CD14-positive monocyte (primary cell): ENCODE measurements around the gene SHE. TPM values are rescaled to one million over a fixed set of nuclear protein-coding genes. Genes with fewer than 3 reads are reported as not detected.
"Not testable (repeated sequence)": the region's sequence is repeated elsewhere in the genome, so short reads cannot be mapped to it uniquely, and the experiment has no call there.

Source experiments
- DNase-seq, 3 donors: peaks; one replicate each; pipeline ENCODE4 v3.0.0-alpha.2; 2011 to 2022
- H2AFZ ChIP-seq: 2 replicates; pipeline ENCODE4 v1.6.0; 2012; ENCODE audit warnings: mild to moderate bottlenecking, low read depth, low read length, inconsistent platforms; ENCODE audit not compliant: insufficient read depth, poor library complexity, severe bottlenecking
- H3K27ac ChIP-seq, 2 donors: 1 replicate in 1 of 2; 2 replicates in 1 of 2; pipeline ENCODE4 v1.5.1; 2012 to 2013; ENCODE audit warnings: low read length in 2 of 2, control low read depth in 1 of 2, inconsistent platforms in 1 of 2, low read depth in 1 of 2, mild to moderate bottlenecking in 1 of 2
- H3K27me3 ChIP-seq, 2 donors: one replicate each; pipeline versions ENCODE4 v1.6.0 to v1.6.1; 2011 to 2013; ENCODE audit warnings: low read length in 2 of 2; ENCODE audit not compliant: control insufficient read depth in 2 of 2, insufficient read depth in 2 of 2
- H3K36me3 ChIP-seq, 2 donors: replicated peaks in 1 of 2; 1 replicate in 1 of 2; 2 replicates in 1 of 2; pipeline versions ENCODE4 v1.5.1 to v1.6.1; 2012 to 2013; ENCODE audit warnings: low read length in 2 of 2, control low read depth in 1 of 2, inconsistent platforms in 1 of 2, mild to moderate bottlenecking in 1 of 2; ENCODE audit not compliant: insufficient read depth in 2 of 2, control insufficient read depth in 1 of 2
- H3K4me1 ChIP-seq, 2 donors: 1 replicate in 1 of 2; 2 replicates in 1 of 2; pipeline versions ENCODE4 v1.5.1 to v1.6.1; 2012 to 2013; ENCODE audit warnings: low read length in 2 of 2, control low read depth in 1 of 2, inconsistent platforms in 1 of 2, mild to moderate bottlenecking in 1 of 2, moderate library complexity in 1 of 2; ENCODE audit not compliant: insufficient read depth in 2 of 2, control insufficient read depth in 1 of 2
- H3K4me2 ChIP-seq: replicated peaks from 2 replicates; pipeline ENCODE3; 2012; ENCODE audit warnings: low read length, moderate library complexity, mild to moderate bottlenecking; ENCODE audit not compliant: poor library complexity, severe bottlenecking; ENCODE audit errors: extremely low read depth
- H3K4me3 ChIP-seq, 3 experiments: fragments of 200-600 bp in 1 of 3; sonication (generic) in 1 of 3; replicated peaks in 1 of 3; 1 replicate in 2 of 3; 2 replicates in 1 of 3; pipeline ENCODE4 v1.5.1; 2011 to 2013; ENCODE audit warnings: low read length in 3 of 3, mild to moderate bottlenecking in 3 of 3, control low read depth in 2 of 3, low read depth in 2 of 3, inconsistent platforms in 1 of 3, moderate library complexity in 1 of 3
- H3K79me2 ChIP-seq: 2 replicates; pipeline ENCODE4 v1.6.0; 2012; ENCODE audit warnings: mild to moderate bottlenecking, control low read depth, inconsistent platforms, low read length, moderate library complexity; ENCODE audit not compliant: insufficient read depth
- H3K9ac ChIP-seq: 2 replicates; pipeline ENCODE4 v1.6.0; 2017; ENCODE audit warnings: low read length, mild to moderate bottlenecking; ENCODE audit not compliant: insufficient read depth, poor library complexity, severe bottlenecking
- H3K9me3 ChIP-seq, 2 donors: replicated peaks in 1 of 2; 1 replicate in 1 of 2; 2 replicates in 1 of 2; pipeline versions ENCODE4 v1.5.1 to v1.6.1; 2012 to 2013; ENCODE audit warnings: low read length in 2 of 2, control low read depth in 1 of 2; ENCODE audit not compliant: control insufficient read depth in 1 of 2, insufficient read depth in 1 of 2
- H4K20me1 ChIP-seq: 2 replicates; pipeline ENCODE4 v1.6.0; 2012; ENCODE audit warnings: mild to moderate bottlenecking, low read length, control low read depth, moderate library complexity; ENCODE audit not compliant: insufficient read depth
- H3K27ac Mint-ChIP-seq, 7 donors: one replicate each; pipeline ENCODE4 v1.8.0; 2020; ENCODE audit warnings: mild to moderate bottlenecking in 7 of 7, mixed read lengths in 7 of 7, moderate library complexity in 6 of 7, inconsistent platforms in 2 of 7
- H3K27me3 Mint-ChIP-seq, 3 donors: one replicate each; pipeline ENCODE4 v1.8.0; 2021 to 2022; ENCODE audit warnings: low read depth in 3 of 3, mild to moderate bottlenecking in 3 of 3, mixed read lengths in 3 of 3, moderate library complexity in 3 of 3, inconsistent platforms in 1 of 3
- H3K36me3 Mint-ChIP-seq, 2 donors: one replicate each; pipeline ENCODE4 v1.8.0; 2020; ENCODE audit warnings: mixed read lengths in 2 of 2, inconsistent platforms in 1 of 2, mild to moderate bottlenecking in 1 of 2
- H3K4me1 Mint-ChIP-seq: one replicate; pipeline ENCODE4 v1.8.0; 2020; ENCODE audit warnings: mild to moderate bottlenecking, mixed read lengths
- H3K4me3 Mint-ChIP-seq, 2 donors: one replicate each; pipeline ENCODE4 v1.8.0; 2020; ENCODE audit warnings: mild to moderate bottlenecking in 2 of 2, mixed read lengths in 2 of 2, moderate library complexity in 1 of 2
- H3K9me3 Mint-ChIP-seq, 7 donors: one replicate each; pipeline ENCODE4 v1.8.0; 2020 to 2022; ENCODE audit warnings: mixed read lengths in 7 of 7, mild to moderate bottlenecking in 6 of 7, moderate library complexity in 6 of 7, inconsistent platforms in 2 of 7
- WGBS: methylation state at CpG from one replicate; pipeline ENCODE4 v1.1.5; 2013; ENCODE audit warnings: missing lambda C conversion rate; ENCODE audit not compliant: insufficient coverage; 5-methylcytosine and 5-hydroxymethylcytosine counted together
- intact Hi-C, 2 donors: fragments of 100-400 bp; cut with micrococcal nuclease; formaldehyde crosslinking; loops; one replicate each; pipeline versions ENCODE4 v1.15.0 to v1.15.1; 2023
- polyA plus RNA-seq, 3 donors: library from polyadenylated mRNA; depleted of rRNA in 1 of 3; unstranded in 2 of 3; stranded (reverse) in 1 of 3; fragments of 300-500 nt in 2 of 3; fragments of >200 nt in 1 of 3; fragmentation: Illumina TruSeq in 2 of 3; gene quantifications; 1 replicate in 2 of 3; 2 replicates in 1 of 3; pipeline ENCODE4 v1.2.3, GENCODE V29; 2012 to 2021
- TF ChIP-seq, protein P1 (sequence below): fragments of 200-600 bp; IDR thresholded peaks from one replicate; pipeline ENCODE4 v1.8.0; 2022; ENCODE audit warnings: antibody characterized with exemption, mild to moderate bottlenecking

Gene SHE
- polyA plus RNA-seq, 3 donors, result not detected

DNA sequence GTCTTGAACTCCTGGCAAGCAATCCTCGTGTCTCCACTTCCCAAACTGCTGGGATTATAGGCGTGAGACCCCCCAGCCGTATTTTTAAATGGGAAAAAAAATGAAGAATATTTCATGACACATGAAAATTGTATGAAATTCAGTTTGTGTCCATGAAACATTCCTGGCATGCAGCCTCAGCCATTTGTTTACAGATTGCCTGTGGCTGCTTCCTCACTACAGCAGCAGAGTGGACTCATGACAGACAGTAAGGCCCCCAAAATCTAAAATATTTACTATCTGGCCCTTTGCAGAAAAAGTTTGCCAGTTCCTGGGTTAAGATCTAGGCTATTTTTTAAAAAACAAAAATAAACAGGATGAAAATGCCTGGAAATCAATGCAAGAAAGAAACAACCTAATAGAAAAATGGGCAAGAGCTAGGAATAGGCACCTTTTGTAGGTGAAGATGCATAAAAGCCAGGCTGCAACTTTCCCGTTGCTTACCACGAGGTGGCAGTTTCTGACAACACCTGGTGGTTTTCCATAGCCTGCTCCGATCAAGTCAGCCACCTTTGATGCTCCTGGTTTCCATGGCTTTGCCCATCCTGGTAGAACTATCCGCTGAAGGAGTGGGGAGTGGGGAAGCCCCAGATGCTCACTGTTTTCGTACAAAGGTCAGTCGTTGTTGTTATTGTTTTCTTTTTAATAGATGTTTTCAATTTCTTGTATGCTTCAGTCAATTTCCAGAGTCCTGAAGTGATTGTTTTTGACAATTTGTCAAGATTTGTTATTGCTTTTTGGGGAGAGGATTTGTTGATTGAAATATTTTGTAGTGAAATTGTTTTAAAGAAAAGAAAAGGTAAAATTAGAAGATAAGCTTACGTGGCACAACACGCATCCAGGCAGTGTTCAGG, 32.0 kb upstream of the SHE start:
- Histone ChIP-seq H3K9ac (no peak overlapping the region), H3K27ac (no peak overlapping the region), H3K79me2 (no peaks in the 10 kb centered on the region), H3K9me3 (no peaks in the 10 kb centered on the region), H3K4me1 (no peaks in the 10 kb centered on the region), H3K4me2 (no peak overlapping the region), H2AFZ (no peak overlapping the region), H3K27me3 (no peaks in the 10 kb centered on the region), H3K36me3 (no peaks in the 10 kb centered on the region), H4K20me1 (no peaks in the 10 kb centered on the region), H3K4me3 (no peak overlapping the region)
- DNase-seq, result no peak
- no peak overlapping the region for H3K27ac Mint-ChIP-seq
- 82% methylated on average over 5 of the region's 11 CpGs for WGBS
- TF ChIP-seq, protein P1, sequence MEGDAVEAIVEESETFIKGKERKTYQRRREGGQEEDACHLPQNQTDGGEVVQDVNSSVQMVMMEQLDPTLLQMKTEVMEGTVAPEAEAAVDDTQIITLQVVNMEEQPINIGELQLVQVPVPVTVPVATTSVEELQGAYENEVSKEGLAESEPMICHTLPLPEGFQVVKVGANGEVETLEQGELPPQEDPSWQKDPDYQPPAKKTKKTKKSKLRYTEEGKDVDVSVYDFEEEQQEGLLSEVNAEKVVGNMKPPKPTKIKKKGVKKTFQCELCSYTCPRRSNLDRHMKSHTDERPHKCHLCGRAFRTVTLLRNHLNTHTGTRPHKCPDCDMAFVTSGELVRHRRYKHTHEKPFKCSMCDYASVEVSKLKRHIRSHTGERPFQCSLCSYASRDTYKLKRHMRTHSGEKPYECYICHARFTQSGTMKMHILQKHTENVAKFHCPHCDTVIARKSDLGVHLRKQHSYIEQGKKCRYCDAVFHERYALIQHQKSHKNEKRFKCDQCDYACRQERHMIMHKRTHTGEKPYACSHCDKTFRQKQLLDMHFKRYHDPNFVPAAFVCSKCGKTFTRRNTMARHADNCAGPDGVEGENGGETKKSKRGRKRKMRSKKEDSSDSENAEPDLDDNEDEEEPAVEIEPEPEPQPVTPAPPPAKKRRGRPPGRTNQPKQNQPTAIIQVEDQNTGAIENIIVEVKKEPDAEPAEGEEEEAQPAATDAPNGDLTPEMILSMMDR, result no peak
- H3K4me3 Mint-ChIP-seq, result no peak overlapping the region
- peaks cover 3 to 10% (median 6%) of the 10 kb centered on the region in 3 donors for H3K27me3 Mint-ChIP-seq
- intact Hi-C loops, result no loop called here
- peaks cover 3 to 9% (median 4%) of the 10 kb centered on the region in 7 donors for H3K9me3 Mint-ChIP-seq
- H3K4me1 Mint-ChIP-seq, result no peaks in the 10 kb centered on the region
- no peaks in the 10 kb centered on the region for H3K36me3 Mint-ChIP-seq

DNA sequence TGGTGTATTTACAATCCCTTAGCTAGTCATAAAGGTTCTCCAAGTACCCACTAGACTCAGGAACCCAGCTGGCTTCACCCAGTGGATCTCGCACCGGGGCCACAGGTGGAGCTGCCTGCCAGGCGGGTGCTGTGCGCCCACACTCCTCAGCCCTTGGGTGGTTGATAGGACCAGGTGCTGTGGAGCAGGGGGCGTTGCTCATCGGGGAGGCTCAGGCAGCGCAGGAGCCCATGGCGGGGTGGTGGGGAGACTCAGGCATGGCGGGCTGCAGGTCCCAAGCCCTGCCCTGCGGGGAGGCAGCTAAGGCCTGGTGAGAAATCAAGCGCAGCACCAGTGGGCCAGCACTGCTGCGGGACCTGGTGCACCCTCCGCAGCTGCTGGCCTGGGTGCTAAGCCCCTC, 29.7 kb upstream of the SHE start:
- DNase-seq, H3K4me1 Mint-ChIP-seq, H3K4me3 ChIP-seq, H3K4me1 ChIP-seq, H4K20me1 ChIP-seq, H3K9ac ChIP-seq, H3K27me3 Mint-ChIP-seq, H3K79me2 ChIP-seq, H3K36me3 ChIP-seq, H3K36me3 Mint-ChIP-seq, H2AFZ ChIP-seq, H3K4me2 ChIP-seq, H3K27ac ChIP-seq, H3K4me3 Mint-ChIP-seq, H3K27ac Mint-ChIP-seq, H3K9me3 Mint-ChIP-seq, intact Hi-C loops, H3K27me3 ChIP-seq, H3K9me3 ChIP-seq: not testable (repeated sequence)
- WGBS, result 97% methylated on average over 11 of the region's 13 CpGs
